Activated naive CD4-positive, alpha-beta T cell (primary cell): ENCODE results near the gene PDE8B.

Experiments used
- DNase-seq, 4 experiments: peaks; one replicate each; lab custom pipeline; 2025; lab: John Stamatoyannopoulos, UW

The PDE8B gene

DNA sequence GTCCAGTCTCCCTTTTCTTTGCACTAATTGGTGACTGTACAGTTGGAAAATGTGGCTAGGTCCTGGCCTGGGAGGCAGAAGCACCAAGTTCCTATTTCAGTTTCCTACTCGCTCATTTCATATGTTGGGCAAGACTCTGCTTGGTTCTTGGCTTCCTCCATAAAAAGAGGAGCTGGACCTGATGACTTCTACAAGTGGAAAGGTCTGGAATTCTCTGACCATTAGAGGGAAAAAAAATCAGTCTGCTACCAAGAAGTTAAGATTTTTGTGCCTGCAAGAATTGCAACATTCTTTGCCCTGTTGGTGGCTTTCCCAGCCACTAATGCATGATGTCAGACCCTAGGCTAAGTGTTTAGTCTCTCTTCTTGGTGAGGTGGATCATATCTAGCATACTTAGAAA lies 190.2 kb downstream of the PDE8B start:
- DNase-seq, result no peak

DNA sequence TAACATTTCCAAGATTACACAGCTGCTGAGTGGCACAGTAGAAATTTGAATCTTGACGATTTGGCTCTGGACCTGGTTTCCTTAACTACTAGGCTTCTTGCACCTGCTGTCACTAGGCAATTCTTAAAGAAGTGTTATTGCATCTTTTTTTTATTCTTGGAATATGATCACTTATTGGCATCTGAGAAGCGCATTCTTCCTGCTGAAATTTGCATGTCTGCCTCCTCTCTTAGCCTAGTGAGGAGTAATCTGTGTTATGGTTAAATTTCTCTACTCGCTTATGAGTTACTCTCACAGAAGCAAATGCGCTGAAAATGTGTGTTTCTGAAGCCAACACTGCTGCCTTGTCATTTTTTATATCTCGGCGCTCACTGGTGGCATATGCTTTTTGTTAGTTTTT lies 192.3 kb downstream of the PDE8B start:
- no peak for DNase-seq

DNA sequence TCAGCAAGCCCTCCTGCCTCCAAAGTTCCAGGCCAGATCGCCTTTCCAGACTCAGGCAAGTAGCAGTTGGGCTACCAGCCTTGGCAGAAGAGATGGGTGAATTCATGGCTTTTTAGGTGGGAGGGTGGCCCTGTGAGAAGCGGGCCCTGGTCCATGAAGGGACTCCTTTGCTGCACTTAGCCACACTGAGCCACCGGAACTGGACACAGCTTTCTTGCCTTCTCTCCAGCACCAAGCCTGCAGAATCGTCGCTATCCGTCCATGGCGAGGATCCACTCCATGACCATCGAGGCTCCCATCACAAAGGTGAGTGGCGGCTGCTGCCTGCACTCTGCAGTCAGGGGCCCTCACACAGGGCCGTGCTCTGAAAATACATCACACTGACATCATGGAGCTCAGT lies 196.7 kb downstream of the PDE8B start:
- DNase-seq, result no peak

GRCh38 chr5:77409870-77410621 lies 199.6 kb downstream of the PDE8B start:
- no peak for DNase-seq

- no peak for DNase-seq
Observed at GRCh38 chr5:77413049-77413448, 202.6 kb downstream of the PDE8B start.

DNA sequence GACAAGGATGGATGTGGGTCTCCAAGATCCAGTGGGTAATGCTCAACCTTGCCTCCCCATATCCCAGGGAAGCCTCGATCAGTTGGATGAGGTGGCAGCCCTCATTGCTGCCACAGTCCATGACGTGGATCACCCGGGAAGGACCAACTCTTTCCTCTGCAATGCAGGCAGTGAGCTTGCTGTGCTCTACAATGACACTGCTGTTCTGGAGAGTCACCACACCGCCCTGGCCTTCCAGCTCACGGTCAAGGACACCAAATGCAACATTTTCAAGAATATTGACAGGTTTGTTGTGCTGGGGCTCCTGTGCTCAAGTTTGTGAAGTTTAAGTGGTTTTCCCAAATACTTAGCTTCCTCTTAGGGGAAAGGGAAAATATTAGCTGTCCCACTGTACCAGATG lies 207.7 kb downstream of the PDE8B start:
- DNase-seq, result no peak

DNA sequence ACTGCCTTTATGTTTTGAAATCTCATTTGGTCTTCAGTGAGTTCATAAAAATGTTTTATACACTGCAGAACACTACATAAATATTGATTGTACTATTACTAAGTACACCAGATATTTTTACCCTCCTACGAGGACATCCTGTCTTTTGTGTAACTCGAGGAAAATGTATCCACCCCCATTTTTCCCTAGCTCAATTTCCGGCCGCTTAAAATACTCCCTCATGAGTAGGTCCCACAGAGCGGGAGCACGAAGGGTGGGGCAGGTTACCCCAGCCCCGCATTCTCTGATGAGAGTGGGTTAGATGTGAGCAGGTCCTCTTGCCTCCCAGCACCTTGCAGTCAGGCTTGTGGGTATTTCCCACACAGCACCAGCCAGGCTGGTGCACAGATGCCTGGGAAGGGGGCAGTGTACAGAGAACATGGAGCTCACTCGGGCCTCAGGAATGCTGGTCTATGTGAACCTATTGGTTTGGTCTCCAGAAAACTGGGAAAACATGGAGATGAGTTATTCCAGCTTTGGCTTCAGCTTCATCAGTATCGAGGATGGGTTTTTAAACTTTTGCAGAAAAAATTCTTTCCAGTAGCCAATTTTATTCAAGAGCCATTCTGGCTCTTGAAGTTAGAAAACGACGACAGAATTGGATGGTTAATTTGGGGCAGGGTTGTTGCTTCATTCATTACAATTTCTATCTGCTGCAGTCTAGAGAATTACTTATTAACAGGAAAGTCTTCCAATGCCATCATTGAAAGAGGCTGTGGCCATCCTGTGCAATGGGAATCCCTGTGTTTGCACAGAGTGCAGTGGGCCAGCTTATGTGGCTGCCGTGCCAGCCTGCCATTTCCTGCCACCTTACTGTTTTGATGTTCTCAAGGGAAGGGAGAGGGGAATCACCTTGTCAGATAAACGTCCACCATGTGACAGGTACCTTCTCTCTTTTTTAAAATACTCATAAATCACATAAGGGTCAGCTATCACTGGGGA lies 208.4 kb downstream of the PDE8B start:
- no peak for DNase-seq

- no peak for DNase-seq
Observed at GRCh38 chr5:77419644-77420582, 209.4 kb downstream of the PDE8B start.

- no peak for DNase-seq
Observed at GRCh38 chr5:77420940-77421339, 210.5 kb downstream of the PDE8B start.

GRCh38 chr5:77423022-77423750 lies 212.7 kb downstream of the PDE8B start:
- DNase-seq, result no peak

DNA sequence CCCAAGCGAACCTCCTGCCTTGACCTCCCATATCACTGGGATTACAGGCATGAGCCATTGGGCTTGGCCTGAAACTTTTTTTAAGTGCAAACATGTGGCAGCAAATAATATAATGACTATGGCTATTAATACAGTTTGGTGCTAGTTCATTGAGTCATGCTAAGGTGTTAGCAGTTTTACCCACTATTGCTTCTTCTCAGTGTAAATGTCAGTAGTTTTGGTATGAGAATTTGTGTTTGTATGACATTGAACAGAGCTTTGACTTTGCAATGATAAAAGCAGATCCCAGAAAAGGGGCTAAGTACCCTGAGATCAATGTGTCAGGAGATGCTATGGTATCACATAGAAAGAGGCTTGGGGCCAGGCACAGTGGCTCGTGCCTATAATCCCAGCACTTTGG lies 214.4 kb downstream of the PDE8B start:
- no peak for DNase-seq

- DNase-seq, result no peak
Observed at GRCh38 chr5:77425420-77425819, 214.9 kb downstream of the PDE8B start.

- DNase-seq, result no peak
Observed at GRCh38 chr5:77425998-77426659, 215.6 kb downstream of the PDE8B start.

GRCh38 chr5:77426670-77427069 lies 216.2 kb downstream of the PDE8B start:
- no peak for DNase-seq

- no peak for DNase-seq
Observed at GRCh38 chr5:77427998-77428397, 217.5 kb downstream of the PDE8B start.

- DNase-seq, result no peak
Observed at GRCh38 chr5:77428526-77428925, 218.0 kb downstream of the PDE8B start.

DNA sequence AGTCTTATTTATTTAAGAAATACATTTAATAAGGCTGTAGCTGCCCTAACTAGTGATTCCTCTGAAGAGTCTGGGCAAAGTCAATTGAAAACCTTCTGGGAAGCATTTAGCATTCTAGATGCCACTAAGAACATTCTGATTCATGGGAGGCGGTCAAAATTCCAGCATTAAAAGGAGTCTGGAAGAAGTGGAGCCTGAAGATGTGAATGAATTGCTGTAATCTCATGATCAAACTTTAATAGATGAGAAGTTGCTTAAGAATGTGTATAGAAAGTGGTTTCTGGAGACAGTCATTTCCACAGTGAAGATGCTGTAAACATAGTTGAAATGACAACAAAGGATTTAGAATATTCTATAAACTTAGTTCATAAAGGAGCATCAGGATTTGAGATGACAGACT lies 220.2 kb downstream of the PDE8B start:
- DNase-seq, result no peak

DNA sequence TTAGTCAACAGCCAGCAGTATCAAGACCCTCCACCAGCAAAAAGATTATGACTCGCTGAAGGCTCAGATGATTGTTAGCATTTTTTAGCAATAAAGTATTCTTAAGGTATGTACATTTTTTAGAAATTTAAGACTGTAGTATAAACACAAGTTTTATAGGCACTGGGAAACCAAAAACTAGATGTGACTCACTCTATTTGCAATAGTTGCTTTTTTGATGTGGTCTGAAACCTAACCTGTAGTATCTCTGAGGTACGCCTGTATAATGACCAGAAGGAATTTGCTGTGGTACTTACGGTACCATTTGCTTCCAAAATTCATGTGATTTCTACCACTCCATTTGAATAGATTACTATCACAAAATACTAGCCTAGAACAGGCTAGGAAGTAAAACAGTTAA lies 220.8 kb downstream of the PDE8B start:
- no peak for DNase-seq

GRCh38 chr5:77431719-77432118 lies 221.2 kb downstream of the PDE8B start:
- DNase-seq, result no peak

GRCh38 chr5:77437194-77437593 lies 226.7 kb downstream of the PDE8B start:
- no peak for DNase-seq

DNA sequence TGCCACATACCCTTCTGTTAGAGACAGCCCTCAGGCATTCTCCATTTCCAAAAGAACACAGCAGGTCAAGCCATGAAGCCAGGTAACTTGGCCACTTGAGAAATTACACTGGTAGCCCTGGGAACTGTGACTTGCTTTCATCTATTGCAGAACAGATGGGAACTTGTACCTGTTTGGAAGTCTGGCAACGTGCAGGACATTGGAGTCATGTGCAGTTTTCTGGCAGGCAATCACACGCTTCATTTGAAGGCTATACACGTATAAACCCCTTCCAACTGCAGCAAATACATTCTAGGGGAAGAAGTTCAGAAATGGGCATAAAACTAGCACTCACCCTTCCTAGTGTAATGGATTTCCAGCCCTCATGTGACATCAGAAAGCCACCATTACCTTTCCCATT lies 227.6 kb downstream of the PDE8B start:
- no peak for DNase-seq
